Cerebellar nuclear complex (tissue), 1 donor: ENCODE data around the gene IL36RN.

Experiments used
- DNase-seq, 2 experiments: peaks; one replicate each; lab custom pipeline; 2025; lab: John Stamatoyannopoulos, UW

The IL36RN gene

GRCh38 chr2:113102133-113102532, 43.1 kb downstream of the IL36RN start:
- no peak for DNase-seq

GRCh38 chr2:113103277-113103676, 44.3 kb downstream of the IL36RN start:
- no peak for DNase-seq

GRCh38 chr2:113104054-113104611, 45.1 kb downstream of the IL36RN start:
- no peak for DNase-seq

- no peak for DNase-seq
These were observed 46.2 kb downstream of the IL36RN start for GRCh38 chr2:113105047-113105785.

- no peak for DNase-seq
These were observed 52.1 kb downstream of the IL36RN start for GRCh38 chr2:113111121-113111520.

- no peak for DNase-seq
These were observed 52.9 kb downstream of the IL36RN start for GRCh38 chr2:113111823-113112287.

- no peak for DNase-seq
These were observed 53.4 kb downstream of the IL36RN start for GRCh38 chr2:113112441-113112840.

- no peak for DNase-seq
These were observed 53.9 kb downstream of the IL36RN start for GRCh38 chr2:113112871-113113270.

- DNase-seq = no peak
These were observed 54.8 kb downstream of the IL36RN start for GRCh38 chr2:113113807-113114206.
